ENCODE results near the gene PANK2. TPM values are rescaled to one million over a fixed set of nuclear protein-coding genes. Genes with fewer than 3 reads are reported as not detected.
A peak's percentile ranks its signal among the peaks of the same experiment; 100 is the strongest.

Gene PANK2
- total RNA-seq, 1 donor from 2014 or later, result 53.7 TPM

DNA sequence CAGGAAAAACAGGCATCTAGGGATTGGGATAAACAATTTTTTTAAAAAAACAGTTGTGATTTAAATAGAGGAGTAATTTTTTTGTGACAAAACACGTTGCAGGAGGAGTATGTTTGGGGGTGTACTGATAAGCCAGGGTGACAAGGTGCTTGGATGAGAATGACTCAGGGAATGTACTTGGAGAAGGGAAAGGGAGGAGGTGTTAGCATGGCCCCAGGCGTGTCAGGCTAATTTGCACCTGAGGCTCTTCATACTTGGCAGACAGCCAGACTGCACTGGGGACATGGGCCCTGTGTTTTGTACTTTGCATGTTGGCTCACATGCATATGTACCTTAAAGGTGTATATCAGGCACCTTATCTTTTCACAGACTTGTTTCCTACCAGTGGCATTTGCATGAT, 22.8 kb downstream of the PANK2 start:
- H3K4me3 Mint-ChIP-seq (ENCODE audit: unreplicated experiment), result peak overlapping the region; percentile 48
- no peak overlapping the region for H3K27ac Mint-ChIP-seq (ENCODE audit: unreplicated experiment)
- H3K4me1 Mint-ChIP-seq (ENCODE audit: unreplicated experiment), result no peaks in the 10 kb centered on the region
- H3K27me3 Mint-ChIP-seq (ENCODE audit: unreplicated experiment), result no peaks in the 10 kb centered on the region
- TF ChIP-seq, protein P1, sequence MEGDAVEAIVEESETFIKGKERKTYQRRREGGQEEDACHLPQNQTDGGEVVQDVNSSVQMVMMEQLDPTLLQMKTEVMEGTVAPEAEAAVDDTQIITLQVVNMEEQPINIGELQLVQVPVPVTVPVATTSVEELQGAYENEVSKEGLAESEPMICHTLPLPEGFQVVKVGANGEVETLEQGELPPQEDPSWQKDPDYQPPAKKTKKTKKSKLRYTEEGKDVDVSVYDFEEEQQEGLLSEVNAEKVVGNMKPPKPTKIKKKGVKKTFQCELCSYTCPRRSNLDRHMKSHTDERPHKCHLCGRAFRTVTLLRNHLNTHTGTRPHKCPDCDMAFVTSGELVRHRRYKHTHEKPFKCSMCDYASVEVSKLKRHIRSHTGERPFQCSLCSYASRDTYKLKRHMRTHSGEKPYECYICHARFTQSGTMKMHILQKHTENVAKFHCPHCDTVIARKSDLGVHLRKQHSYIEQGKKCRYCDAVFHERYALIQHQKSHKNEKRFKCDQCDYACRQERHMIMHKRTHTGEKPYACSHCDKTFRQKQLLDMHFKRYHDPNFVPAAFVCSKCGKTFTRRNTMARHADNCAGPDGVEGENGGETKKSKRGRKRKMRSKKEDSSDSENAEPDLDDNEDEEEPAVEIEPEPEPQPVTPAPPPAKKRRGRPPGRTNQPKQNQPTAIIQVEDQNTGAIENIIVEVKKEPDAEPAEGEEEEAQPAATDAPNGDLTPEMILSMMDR (IDR thresholded peaks at IDR 0.05; ENCODE audit: unreplicated experiment), result no peak
- H3K9me3 Mint-ChIP-seq (ENCODE audit: unreplicated experiment), result no peaks in the 10 kb centered on the region
- no peak for DNase-seq (ENCODE audit: low spot score)
- H3K36me3 Mint-ChIP-seq (ENCODE audit: low read depth, unreplicated experiment), result peaks cover 55% of the 10 kb centered on the region

- peaks cover 52% of the 10 kb centered on the region for H3K36me3 Mint-ChIP-seq (ENCODE audit: low read depth, unreplicated experiment)
Measured at GRCh38 chr20:3914446-3914845, 25.3 kb downstream of the PANK2 start.

GRCh38 chr20:3915691-3916090, 26.5 kb downstream of the PANK2 start:
- no peak overlapping the region for H3K4me3 Mint-ChIP-seq (ENCODE audit: unreplicated experiment)
- peaks cover 2% of the 10 kb centered on the region for H3K4me1 Mint-ChIP-seq (ENCODE audit: unreplicated experiment)
- no peaks in the 10 kb centered on the region for H3K27me3 Mint-ChIP-seq (ENCODE audit: unreplicated experiment)
- peaks cover 45% of the 10 kb centered on the region for H3K36me3 Mint-ChIP-seq (ENCODE audit: low read depth, unreplicated experiment)
- H3K9me3 Mint-ChIP-seq (ENCODE audit: unreplicated experiment), result no peaks in the 10 kb centered on the region
- DNase-seq (ENCODE audit: low spot score), result no peak
- no peak overlapping the region for H3K27ac Mint-ChIP-seq (ENCODE audit: unreplicated experiment)
- TF ChIP-seq, protein P1 (IDR thresholded peaks at IDR 0.05; ENCODE audit: unreplicated experiment), result no peak

More at GRCh38 chr20:3914446-3914845, 25.3 kb downstream of the PANK2 start:
- H3K27me3 Mint-ChIP-seq (ENCODE audit: unreplicated experiment), result no peaks in the 10 kb centered on the region
- H3K4me1 Mint-ChIP-seq (ENCODE audit: unreplicated experiment), result peaks cover 2% of the 10 kb centered on the region
- TF ChIP-seq, protein P1 (IDR thresholded peaks at IDR 0.05; ENCODE audit: unreplicated experiment), result no peak
- H3K9me3 Mint-ChIP-seq (ENCODE audit: unreplicated experiment), result no peaks in the 10 kb centered on the region
- DNase-seq (ENCODE audit: low spot score), result no peak
- no peak overlapping the region for H3K27ac Mint-ChIP-seq (ENCODE audit: unreplicated experiment)
- no peak overlapping the region for H3K4me3 Mint-ChIP-seq (ENCODE audit: unreplicated experiment)

DNA sequence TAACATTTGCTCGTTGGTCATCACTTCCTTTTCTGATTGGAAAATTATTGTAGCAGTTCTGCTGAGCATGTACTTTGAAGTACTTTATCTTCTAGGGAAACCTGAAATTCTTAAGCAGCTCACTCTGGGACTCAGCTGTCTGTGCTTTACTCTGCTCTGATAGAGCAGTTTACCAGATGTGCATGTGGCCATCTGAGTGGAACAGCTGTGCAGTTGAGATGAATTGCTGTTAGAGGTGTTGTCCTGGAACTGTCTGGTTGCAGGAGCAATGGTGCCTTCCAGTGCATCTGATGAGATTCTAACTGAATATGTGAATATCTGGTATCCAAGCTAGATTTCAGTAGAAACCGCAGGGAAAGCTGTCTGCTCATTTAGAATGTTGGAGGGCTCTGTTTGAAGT, 27.2 kb downstream of the PANK2 start:
- Mint-ChIP-seq H3K27ac (ENCODE audit: unreplicated experiment) (no peak overlapping the region), H3K4me1 (ENCODE audit: unreplicated experiment) (peaks cover 4% of the 10 kb centered on the region), H3K4me3 (ENCODE audit: unreplicated experiment) (no peak overlapping the region), H3K9me3 (ENCODE audit: unreplicated experiment) (no peaks in the 10 kb centered on the region), H3K36me3 (ENCODE audit: low read depth, unreplicated experiment) (peaks cover 42% of the 10 kb centered on the region), H3K27me3 (ENCODE audit: unreplicated experiment) (no peaks in the 10 kb centered on the region)
- DNase-seq (ENCODE audit: low spot score), result no peak
- TF ChIP-seq, protein P1 (IDR thresholded peaks at IDR 0.05; ENCODE audit: unreplicated experiment), result no peak

- H3K27ac Mint-ChIP-seq (ENCODE audit: unreplicated experiment), result no peak overlapping the region
- H3K4me3 Mint-ChIP-seq (ENCODE audit: unreplicated experiment), result no peak overlapping the region
- H3K36me3 Mint-ChIP-seq (ENCODE audit: low read depth, unreplicated experiment), result peaks cover 41% of the 10 kb centered on the region
- no peak for DNase-seq (ENCODE audit: low spot score)
- H3K27me3 Mint-ChIP-seq (ENCODE audit: unreplicated experiment), result no peaks in the 10 kb centered on the region
- H3K4me1 Mint-ChIP-seq (ENCODE audit: unreplicated experiment), result peaks cover 4% of the 10 kb centered on the region
- TF ChIP-seq, protein P1 (IDR thresholded peaks at IDR 0.05; ENCODE audit: unreplicated experiment), result no peak
- H3K9me3 Mint-ChIP-seq (ENCODE audit: unreplicated experiment), result no peaks in the 10 kb centered on the region
Measured at GRCh38 chr20:3919352-3919751, 30.2 kb downstream of the PANK2 start.
